ENCODE results near the gene TFDP1.

Gene TFDP1

DNA sequence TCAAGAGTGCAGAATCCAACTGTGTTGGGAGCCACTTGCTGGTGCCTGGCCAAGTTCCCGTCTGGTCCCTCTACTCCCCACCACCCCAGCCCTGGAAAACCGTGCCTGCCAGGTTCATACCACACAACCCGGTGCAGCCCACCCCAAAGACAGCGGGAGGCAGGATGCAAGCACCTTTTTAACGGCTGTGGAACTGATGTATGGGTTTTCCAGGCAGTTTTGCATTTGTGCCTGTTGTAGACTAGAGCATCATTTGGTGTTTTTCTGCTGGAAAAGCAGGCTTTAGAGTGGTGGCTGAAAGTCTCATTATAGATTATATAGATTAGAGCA lies 13.5 kb downstream of the TFDP1 start:
- DNase-seq (ENCODE audit: low read depth) = no peak

DNA sequence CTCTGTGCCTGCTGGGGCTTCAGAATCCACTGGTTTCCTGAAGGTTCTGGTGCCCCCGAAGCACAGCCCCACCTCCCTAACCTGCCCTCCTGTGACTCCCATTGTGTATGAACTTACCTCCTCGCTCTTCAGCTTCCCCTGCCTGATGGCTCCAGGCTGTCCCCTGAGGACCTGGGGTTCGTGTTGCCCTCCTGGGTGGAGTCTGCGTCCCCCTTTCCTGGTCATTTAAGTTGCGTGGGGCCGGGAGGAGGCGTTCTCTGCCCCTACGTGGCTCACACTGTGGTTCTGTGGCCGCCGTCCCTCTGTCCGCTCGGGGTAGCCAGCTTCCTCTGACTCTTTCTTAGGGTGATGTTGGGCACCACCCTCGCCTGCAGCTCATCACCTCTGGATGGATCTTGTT lies 13.9 kb downstream of the TFDP1 start:
- DNase-seq (ENCODE audit: low read depth) = no peak

DNA sequence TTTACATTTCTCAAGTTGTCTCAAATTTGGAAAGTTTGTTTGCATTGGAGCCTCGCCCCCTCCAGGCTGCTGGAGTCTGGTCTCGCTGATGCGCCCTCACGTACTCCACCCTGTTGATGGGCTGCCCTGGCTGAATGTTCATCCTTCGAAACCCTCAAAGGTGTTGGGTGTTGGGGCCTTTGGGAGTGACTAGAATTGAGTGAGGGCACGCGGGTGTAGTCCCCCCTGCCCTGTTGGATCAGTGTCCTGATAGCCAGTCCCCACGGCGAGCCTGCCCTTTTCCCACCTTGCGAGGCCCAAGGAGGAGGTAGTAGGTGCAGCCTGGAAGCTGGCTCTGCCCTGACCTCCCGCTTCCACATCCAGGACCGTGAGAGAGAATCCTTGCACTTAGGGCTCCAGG lies 14.8 kb downstream of the TFDP1 start:
- no peak for DNase-seq (ENCODE audit: low read depth)

DNA sequence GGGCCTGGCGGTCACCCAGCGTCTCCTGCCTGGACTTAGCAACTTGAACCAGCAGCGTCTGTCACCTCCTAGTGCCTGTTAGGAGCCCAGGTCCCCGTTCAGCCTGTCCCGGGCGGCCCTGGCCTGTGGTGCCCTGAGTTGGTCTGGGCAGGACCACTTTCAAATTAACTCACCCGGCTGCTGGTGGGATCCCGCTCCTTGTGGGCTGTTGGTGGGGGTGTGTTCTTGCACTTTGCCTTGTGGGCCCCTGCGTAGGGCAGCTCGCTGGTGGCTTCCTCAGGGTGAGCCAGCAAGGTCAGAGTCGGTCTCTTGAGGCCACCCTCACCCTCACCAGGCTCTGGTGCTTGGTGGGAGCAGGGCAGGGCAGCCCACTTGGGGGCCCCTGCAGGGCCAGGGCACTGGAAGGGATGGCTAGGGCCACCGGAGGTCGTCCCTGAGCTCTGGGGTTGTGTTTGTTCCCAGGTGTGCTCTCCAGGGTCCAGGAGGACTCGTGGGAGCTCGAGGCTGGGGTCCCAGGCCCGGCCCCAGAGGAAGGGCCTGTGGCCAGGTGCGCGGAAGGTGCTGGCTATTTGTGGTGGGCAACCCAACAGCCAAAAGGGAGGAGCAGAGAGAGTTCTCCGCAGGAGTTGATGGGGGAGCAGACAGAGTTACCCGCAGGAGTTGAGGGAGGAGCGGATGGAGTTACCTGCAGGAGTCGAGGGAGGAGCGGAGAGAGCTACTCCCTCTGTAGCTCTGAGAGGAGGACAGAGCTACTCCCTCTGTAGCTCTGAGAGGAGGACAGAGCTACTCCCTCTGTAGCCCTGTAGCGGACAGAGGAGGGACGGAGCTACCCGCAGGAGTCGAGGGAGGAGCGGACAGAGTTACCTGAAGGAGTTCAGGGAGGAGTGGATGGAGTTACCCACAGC lies 16.9 kb downstream of the TFDP1 start:
- no peak for DNase-seq (ENCODE audit: low read depth)

DNA sequence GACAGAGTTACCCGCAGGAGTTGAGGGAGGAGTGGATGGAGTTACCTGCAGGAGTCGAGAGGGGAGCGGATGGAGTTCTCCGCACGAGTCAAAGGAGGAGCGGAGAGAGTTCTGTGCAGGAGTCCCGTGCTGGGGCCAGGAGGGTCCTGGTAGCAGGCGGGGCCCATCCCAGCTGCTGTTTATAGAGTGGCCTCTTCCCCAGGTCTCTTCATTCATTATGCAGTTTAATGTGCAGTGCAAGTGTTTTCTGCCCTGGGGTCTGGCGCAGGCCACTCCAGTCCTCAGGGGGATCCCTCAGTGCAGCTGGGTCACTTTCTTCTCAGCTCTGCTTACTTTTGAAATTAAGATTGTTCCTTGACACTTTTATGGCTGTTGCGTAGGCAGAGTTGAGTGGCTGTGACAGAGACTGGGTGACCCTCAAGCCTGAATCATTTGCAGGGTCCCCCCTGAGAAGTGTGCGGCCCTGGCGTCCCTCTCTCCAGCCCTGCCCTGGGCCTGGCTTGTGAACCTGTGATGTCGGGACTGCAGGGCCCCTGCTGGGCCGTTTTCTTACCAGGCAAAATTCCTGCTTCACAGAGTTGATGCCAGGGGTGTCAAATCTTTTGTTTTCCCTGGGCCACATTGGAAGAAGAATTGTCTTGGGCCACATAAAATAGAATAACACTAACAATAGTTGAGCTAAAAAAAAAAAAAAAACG lies 17.9 kb downstream of the TFDP1 start:
- DNase-seq (ENCODE audit: low read depth) = no peak

DNA sequence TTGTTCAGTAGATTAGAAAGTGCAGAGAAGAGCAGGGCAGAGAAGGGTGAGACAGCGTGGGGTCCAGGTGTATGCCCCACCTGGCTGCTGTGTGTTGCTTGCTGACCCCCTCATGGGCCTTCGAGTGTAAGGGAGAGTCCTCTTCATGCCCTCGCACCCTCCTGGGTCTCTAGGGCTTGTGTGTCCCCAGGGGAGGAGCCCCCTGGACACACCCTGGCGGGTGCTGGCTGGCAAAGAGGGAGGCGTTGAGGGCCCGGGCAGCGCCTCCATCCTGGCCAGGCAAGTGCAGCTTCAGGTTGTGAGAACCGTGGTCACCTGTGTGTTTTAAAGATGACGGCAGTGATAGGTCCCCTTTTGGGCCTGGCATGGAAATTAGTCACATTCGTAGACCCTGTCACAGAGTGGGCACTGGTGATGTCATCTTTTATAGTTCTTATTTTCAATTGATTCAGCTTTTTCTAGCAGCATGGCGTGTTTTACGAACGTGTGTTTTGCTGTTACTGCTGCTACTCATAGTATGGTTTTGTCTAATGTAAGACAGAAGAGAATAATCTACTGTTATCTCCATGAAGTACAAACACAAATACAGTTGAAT lies 18.7 kb downstream of the TFDP1 start:
- DNase-seq (ENCODE audit: low read depth) = no peak

DNA sequence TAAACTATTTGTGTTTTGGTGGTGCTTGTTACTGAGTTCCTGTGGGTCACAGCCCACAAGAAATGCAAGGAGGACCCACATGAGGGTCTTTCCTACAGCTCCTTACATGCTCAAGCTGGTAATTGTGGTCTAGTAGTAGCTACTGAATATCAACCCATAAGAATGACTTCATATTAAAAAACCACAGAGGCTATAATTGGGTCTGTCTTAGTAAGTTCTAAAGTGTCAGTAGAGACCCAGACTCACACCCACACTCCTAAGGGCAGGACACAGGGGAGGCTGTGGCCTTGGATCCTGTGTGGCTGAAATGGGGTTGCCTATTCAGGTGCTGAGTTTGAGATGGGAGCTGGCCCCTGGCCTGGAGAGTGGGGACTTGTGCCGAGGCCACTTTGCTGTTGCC lies 19.6 kb downstream of the TFDP1 start:
- DNase-seq (ENCODE audit: low read depth) = no peak

DNA sequence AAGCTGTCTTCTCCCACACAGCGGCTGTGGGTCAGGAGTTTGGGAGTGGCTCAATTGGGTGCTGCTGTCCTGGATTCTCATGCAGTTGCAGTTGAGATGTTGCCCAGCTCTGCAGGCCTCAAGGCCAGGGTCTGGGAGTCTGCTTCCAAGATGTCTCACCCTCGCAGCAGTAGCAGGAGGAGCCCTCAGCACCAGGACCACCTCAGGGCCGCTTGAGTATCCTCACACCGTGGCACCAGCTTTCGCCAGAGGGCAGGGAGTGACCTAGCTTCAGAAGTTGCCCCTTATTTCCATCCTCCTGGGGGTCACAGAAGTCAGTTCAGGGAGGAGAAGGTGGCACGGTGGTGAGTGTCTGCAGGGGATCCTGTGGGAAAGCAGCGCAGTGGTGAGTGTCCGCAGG lies 20.9 kb downstream of the TFDP1 start:
- no peak for DNase-seq (ENCODE audit: low read depth)

DNA sequence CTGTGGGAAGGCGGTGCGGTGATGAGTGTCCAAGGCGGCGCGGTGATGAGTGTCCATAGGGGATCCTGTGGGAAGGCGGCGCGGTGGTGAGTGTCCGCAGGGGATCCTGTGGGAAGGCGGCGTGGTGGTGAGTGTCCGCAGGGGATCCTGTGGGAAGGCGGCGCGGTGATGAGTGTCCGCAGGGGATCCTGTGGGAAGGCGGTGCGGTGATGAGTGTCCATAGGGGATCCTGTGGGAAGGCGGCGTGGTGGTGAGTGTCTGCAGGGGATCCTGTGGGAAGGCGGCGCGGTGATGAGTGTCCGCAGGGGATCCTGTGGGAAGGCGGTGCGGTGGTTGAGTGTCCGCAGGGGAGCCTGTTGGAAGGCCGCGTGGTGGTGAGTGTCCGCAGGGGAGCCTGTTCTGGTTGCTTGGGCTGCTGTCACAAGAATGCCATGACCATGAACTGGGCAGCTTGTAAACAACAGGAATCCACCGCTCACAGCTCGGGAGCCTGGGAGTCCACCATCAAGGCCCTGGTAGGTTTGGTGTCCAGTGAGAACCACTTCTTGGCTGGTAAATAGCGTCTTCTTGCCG lies 21.4 kb downstream of the TFDP1 start:
- no peak for DNase-seq (ENCODE audit: low read depth)

DNA sequence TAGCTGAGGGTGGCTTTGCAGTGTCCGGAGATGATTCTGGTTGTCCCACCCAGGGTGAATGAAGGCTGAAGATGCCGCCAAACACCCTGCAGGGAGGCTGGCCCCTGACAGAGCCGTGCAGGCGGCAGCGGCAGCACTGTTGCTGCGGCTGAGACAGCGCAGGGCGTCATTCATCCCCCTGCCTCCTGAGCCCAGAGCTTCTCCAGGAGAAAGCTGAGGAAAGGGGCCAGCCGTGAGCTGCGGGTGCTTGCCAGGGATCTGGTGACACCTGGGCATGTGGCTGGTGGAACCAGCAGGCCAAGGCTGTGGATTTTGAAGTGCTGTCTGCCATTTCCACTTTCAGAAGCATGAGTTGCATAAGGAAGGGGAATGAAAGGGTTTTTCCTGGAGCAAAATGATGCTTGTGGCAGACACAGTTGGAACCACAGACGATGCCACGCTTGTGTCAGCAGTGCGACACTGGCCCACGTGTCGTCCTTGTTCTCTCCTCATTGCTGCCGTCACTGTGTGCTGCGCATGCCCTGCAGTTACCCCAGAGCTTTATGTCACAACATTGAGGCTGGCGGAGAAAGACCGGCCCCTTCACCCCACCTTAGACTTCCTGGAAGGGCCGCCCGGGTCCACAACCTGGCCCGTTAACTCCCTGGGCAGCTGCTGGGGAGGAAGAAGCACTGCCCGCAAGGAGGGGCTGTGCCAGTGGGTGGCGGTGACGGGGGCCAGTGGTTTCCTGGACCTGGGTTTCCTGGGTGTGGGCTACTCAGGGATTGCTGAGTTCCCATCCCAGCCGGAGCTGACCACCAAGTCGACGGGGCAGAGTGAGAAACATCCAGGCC lies 22.7 kb downstream of the TFDP1 start:
- no peak for DNase-seq (ENCODE audit: low read depth)

DNA sequence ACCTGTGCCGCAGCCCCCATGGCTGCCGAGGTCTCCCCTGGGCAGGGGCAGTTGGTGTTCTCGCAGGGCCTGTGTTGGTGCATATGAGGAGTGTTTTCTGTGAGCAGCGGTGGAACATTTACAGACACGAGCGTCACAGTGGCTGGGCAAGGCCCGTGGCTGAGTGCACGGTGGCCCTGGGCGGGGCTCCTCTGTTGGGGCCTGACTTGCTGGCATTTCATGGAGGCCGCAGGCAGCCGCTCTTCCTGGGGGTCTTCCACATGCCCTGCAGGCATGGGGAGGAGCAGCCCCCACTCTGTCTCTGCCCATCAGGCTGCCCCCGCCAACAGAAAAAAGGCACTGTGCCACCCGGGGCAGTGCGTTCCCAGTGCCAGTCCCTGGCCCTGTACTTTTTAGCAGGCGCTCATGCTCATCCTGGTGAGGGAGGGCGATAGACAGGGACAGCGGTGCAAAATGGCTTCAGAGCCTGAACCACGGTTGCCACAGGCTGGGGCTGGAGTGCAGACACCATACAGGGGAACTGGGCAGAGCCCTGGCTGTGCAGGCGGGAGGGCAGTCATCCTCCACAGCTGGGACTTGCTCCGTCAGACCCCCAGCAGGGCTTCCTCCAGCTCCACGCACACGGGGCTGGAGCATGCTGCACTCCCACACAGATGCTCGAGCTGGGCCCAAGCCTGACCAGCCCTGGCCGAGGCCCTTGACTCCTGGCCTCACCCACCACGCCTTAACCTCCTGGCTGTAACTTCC lies 23.5 kb downstream of the TFDP1 start:
- DNase-seq (ENCODE audit: low read depth) = no peak

DNA sequence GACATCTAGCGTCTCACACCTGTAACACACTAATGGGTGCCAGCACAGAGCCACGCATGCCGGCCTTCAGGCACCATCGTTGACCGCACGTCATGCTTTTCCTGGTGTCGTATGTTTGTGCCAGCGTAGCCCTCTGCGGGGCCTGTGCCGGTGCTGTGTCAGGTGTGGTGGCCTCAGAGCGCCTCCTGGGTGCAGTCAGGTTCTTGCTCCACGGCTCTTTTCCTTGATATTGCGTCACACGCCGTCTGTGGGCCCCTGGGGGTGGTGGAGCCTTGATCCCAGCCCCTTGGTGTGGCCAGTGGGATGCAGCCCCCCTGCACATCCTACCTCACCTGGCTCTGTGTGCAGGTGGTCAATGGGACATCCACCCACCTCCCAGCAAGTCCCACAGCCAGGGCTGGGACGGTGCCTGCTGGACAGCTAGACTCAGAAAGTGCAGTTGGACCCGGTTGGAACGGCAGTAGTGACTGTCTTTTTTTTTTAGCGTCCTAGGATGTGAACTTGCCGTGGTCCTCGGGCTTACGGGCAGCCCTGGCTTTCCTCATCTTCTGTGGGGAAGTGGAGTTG lies 24.5 kb downstream of the TFDP1 start:
- no peak for DNase-seq (ENCODE audit: low read depth)

DNA sequence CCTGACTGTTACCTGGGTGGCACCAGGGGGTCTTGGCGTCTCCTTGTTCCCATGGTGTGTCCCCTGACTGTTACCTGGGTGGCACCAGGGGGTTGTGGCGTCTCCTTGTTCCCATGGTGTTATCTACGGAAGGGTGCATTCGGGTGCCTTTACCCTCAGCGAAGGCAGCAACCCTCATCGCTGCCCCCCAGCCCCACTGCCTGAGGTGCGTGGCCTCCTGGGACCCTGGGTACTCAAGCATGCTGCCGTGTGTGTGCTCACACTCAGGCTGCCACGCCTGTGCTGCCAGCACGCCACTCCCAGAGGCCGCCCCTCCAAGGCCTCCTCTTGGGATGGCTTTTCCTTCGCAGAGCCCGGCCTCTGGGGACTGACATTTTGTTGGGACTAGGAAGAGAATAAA lies 25.1 kb downstream of the TFDP1 start:
- no peak for DNase-seq (ENCODE audit: low read depth)

DNA sequence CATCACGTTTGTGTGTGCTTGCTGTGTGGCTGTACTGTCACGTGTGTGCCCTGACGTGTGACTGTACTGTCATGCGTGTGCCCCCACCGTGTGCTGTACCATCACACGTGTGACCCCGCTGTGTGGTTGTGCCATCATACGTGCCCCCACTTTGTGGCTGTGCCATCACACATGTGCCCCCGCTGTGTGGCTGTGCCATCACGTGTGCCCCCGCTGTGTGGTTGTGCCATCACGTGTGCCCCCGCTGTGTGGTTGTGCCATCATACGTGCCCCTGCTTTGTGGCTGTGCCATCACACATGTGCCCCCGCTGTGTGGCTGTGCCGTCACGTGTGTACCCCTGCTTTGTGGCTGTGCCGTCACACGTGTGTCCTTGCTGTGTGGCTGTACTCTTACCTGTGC lies 25.7 kb downstream of the TFDP1 start:
- DNase-seq (ENCODE audit: low read depth) = no peak

DNA sequence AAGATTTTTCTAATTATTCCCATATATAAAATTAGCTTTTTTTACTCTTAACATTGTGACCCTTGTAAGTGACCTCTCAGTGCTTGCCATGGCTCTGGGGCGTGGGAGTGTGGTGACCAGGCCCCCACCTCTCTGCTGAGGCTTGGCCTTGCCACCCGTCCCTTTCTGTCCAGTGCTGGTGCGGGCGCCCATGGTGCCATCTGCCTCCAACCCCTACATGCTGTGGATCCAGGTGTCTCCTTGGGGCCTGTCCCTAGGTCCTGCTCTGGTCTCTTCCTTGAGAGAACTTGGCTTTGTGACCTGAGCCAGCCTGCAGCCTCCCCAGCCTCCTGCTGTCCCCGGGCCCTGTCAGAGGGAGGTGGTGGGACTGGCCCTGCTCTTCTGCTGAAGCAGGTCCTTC lies 27.4 kb downstream of the TFDP1 start:
- no peak for DNase-seq (ENCODE audit: low read depth)

DNA sequence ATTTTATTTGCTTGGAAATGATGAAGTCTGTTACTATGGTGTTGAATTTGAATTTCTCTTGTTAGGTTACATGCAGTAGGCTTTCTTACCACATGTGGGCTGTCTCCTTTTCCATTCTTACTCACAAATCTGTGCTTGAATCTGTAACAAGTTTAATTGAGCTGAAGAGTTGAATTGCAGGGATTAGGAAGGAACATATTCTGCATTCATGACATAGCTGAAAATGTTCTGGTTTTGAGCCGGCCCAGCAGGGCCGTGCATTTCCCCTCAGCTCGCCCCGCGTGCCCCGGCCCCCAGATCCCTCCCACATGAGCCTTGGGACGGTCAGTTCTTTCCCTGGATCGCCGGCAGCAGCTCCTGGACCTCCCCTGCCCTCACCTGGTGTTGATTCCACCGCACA lies 28.1 kb downstream of the TFDP1 start:
- no peak for DNase-seq (ENCODE audit: low read depth)

DNA sequence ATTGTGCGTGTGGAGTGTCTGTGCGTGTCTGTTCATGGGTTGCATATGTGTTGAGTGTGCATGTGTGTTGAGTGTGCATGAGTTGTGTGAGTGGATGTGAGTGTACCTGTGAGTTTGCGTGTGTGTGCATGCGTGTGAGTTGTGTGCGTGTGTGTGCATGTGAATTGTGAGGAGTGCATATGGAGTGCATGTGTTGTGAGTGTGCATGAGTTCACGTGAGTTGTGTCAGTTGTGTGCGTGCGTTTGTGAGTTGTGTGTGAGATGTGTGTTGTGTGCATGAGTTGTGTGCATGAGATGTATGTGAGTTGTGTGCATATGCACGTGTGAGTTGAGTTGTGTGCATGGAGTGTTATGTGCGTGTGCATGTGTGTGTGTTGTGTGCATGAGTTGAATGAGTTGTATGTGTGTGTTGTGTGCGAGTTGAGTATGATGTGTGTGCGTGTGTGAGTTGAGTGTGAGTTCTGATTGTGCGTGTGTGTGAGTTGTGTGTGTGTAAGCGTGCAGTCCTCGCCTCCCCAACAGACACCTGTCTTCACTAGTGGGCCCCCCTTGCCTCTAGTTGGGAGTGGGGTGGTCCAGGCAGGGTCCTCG lies 29.3 kb downstream of the TFDP1 start:
- no peak for DNase-seq (ENCODE audit: low read depth)

DNA sequence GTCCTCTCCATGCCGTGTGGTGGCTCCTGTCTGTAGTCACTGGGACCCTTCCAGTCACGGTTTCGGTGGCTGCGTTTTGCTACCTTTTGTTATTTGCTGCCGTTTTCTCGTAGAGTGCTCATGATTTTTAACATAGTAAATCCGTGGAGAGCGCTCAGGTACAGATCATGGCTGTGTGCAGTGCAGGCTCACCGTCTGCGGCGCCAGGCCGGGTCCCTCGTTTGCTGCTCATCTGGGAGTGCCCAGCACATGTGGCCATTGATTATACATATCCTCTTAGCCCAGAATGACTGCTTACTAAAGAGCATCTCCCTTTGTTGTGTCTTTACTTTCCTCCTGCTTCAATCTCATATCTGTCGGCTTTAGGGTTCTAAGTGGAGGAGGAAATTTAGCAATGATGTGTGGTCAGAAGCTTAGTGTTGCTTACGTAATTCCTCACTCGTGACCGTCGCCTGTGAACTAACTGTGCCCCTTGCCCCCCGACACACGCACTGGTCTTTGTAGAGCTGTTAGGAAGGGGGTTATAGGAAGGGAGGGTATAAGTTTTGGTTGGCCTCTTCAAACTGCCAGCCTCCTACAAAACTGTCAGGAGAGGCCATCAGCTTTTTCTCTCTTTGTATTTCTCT lies 31.8 kb downstream of the TFDP1 start:
- no peak for DNase-seq (ENCODE audit: low read depth)

DNA sequence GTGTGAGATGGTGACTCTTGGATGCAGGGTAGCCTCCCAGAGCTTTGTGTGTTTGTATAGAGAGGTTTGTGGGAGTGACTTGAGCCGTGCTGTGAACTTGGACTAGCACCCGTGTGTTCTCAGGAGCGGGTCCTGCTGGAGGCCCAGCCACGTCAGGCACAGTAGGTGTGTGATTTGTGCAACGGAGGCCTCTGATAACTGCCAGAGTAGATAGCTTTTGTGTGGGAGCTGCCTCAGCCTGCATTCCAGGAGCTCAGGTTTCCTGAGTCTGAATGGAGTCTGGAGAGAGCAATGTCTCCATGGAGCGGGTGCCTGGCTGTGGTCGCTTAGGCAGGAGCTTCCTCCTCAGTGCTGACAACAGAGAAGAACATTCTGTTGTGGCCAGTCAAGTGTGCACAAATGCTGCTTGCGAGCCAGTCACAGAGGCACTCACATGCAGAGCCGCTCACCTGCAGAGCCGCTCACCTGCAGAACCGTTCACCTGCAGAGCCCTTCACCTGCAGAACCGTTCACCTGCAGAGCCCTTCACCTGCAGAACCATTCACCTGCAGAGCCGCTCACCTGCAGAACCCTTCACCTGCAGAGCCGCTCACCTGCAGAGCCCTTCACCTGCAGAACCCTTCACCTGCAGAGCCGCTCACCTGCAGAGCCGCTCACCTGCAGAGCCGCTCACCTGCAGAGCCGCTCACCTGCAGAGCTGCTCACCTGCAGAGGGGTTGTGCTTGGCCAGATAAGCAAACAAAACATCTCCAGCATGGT lies 32.6 kb downstream of the TFDP1 start:
- no peak for DNase-seq (ENCODE audit: low read depth)
